ENCODE results near the gene HRC. TPM values are rescaled to one million over a fixed set of nuclear protein-coding genes. Genes with fewer than 3 reads are reported as not detected.

Gene HRC
- total RNA-seq, 1 experiment from 2014 or later: not detected

GRCh38 chr19:49118565-49119410, 36.4 kb downstream of the HRC start, which contains the start of gene C19orf73:
Gene C19orf73, minus strand, starts transcription at chr19:49119143. Its CDS starts 121 bp downstream, at chr19:49119022.
- peak; percentile 84 for DNase-seq (ENCODE audit: extremely low read depth, low read depth)

- DNase-seq (ENCODE audit: extremely low read depth, low read depth): no peak
Observed at GRCh38 chr19:49117677-49118564, 37.3 kb downstream of the HRC start.

- no peak for DNase-seq (ENCODE audit: extremely low read depth, low read depth)
Observed at GRCh38 chr19:49116544-49116943, 38.7 kb downstream of the HRC start.

GRCh38 chr19:49114630-49115363, 40.4 kb downstream of the HRC start:
- DNase-seq (ENCODE audit: extremely low read depth, low read depth): no peak

- peak; percentile 41 for DNase-seq (ENCODE audit: extremely low read depth, low read depth)
Observed at GRCh38 chr19:49113762-49114629, 41.2 kb downstream of the HRC start, which contains the start of gene LIN7B. Gene LIN7B, plus strand, starts transcription at chr19:49114370. Its CDS starts 35 bp downstream, at chr19:49114405.

GRCh38 chr19:49111218-49111998, 43.8 kb downstream of the HRC start:
- DNase-seq (ENCODE audit: extremely low read depth, low read depth): no peak

- no peak for DNase-seq (ENCODE audit: extremely low read depth, low read depth)
Observed at GRCh38 chr19:49110567-49110966, 44.6 kb downstream of the HRC start.

- DNase-seq (ENCODE audit: extremely low read depth, low read depth): no peak
Observed at GRCh38 chr19:49109569-49110233, 45.5 kb downstream of the HRC start.

GRCh38 chr19:49109051-49109450, 46.1 kb downstream of the HRC start:
- no peak for DNase-seq (ENCODE audit: extremely low read depth, low read depth)

GRCh38 chr19:49107625-49108459, 47.4 kb downstream of the HRC start:
- no peak for DNase-seq (ENCODE audit: extremely low read depth, low read depth)

- DNase-seq (ENCODE audit: extremely low read depth, low read depth): peak; percentile 58
Observed at GRCh38 chr19:49106648-49107135, 48.5 kb downstream of the HRC start.

GRCh38 chr19:49104229-49104864, 50.8 kb downstream of the HRC start:
- no peak for DNase-seq (ENCODE audit: extremely low read depth, low read depth)

- DNase-seq (ENCODE audit: extremely low read depth, low read depth): no peak
Observed at GRCh38 chr19:49103331-49104085, 51.7 kb downstream of the HRC start.

- DNase-seq (ENCODE audit: extremely low read depth, low read depth): no peak
Observed at GRCh38 chr19:49102303-49102702, 52.9 kb downstream of the HRC start.

Data from NCI-H460 (cell line).